Stimulated activated CD4-positive, alpha-beta T cell treated with anti-CD3 and anti-CD28 coated beads, TNF-alpha, amount 100 ng/mL, for 4 hours (primary cell): ENCODE results near the gene RBX1.
A peak's percentile ranks its signal among the peaks of the same experiment; 100 is the strongest.
"Not testable (repeated sequence)": the region's sequence is repeated elsewhere in the genome, so short reads cannot be mapped to it uniquely, and the experiment has no call there.

ENCODE experiments used
- DNase-seq, 3 experiments: peaks; one replicate each; pipeline ENCODE4 v3.0.0-alpha.2; 2020; ENCODE audit warnings: low read depth in 3 of 3

Gene RBX1

GRCh38 chr22:40950962-40951794 lies at the start of gene RBX1:
Gene RBX1, plus strand, starts transcription at chr22:40951378. Its CDS starts 21 bp downstream, at chr22:40951399.
- DNase-seq, result peak; percentile 96 to 98 (median 97)

- no peak for DNase-seq
Observed at GRCh38 chr22:40904101-40904500, 47.1 kb upstream of the RBX1 start.

GRCh38 chr22:40908895-40909294 lies 42.3 kb upstream of the RBX1 start:
- DNase-seq, result no peak

- no peak for DNase-seq
Observed at GRCh38 chr22:40911772-40912171, 39.4 kb upstream of the RBX1 start.

GRCh38 chr22:40912987-40913386 lies 38.2 kb upstream of the RBX1 start:
- not testable (repeated sequence) for DNase-seq

- DNase-seq, result no peak
Observed at GRCh38 chr22:40919446-40919845, 31.7 kb upstream of the RBX1 start.

- DNase-seq, result no peak
Observed at GRCh38 chr22:40920526-40920925, 30.7 kb upstream of the RBX1 start.

GRCh38 chr22:40922484-40923303 lies 28.5 kb upstream of the RBX1 start:
- DNase-seq, result peak in 1 of 3 experiments; percentile 3

- DNase-seq, result no peak
Observed at GRCh38 chr22:40928657-40929056, 22.5 kb upstream of the RBX1 start.

- DNase-seq, result no peak
Observed at GRCh38 chr22:40932396-40932795, 18.8 kb upstream of the RBX1 start.

GRCh38 chr22:40939202-40939601 lies 12.0 kb upstream of the RBX1 start:
- no peak for DNase-seq

GRCh38 chr22:40951795-40952605 lies 822 bp downstream of the RBX1 start:
- no peak for DNase-seq

- DNase-seq, result no peak
Observed at GRCh38 chr22:40953471-40953870, 2.3 kb downstream of the RBX1 start.

- DNase-seq, result no peak
Observed at GRCh38 chr22:40954113-40954512, 2.9 kb downstream of the RBX1 start.

GRCh38 chr22:40955571-40955970 lies 4.4 kb downstream of the RBX1 start:
- no peak for DNase-seq

- no peak for DNase-seq
Observed at GRCh38 chr22:40957601-40958000, 6.4 kb downstream of the RBX1 start.

GRCh38 chr22:40958299-40958698 lies 7.1 kb downstream of the RBX1 start:
- no peak for DNase-seq

- no peak for DNase-seq
Observed at GRCh38 chr22:40960145-40960544, 9.0 kb downstream of the RBX1 start.

GRCh38 chr22:40965936-40966725 lies 15.0 kb downstream of the RBX1 start:
- no peak for DNase-seq

- no peak for DNase-seq
Observed at GRCh38 chr22:40966726-40967085, 15.5 kb downstream of the RBX1 start.

- no peak for DNase-seq
Observed at GRCh38 chr22:40967111-40967760, 16.1 kb downstream of the RBX1 start.
